HG03108 (cell line): ENCODE data around the gene IL23R.
A peak's percentile ranks its signal among the peaks of the same experiment; 100 is the strongest.
"Not testable (repeated sequence)": the region's sequence is repeated elsewhere in the genome, so short reads cannot be mapped to it uniquely, and the experiment has no call there.

ENCODE experiments used
- ATAC-seq: cut with Tn5 transposase; IDR thresholded peaks from one replicate; pipeline ENCODE4 v1.9.1; 2021; ENCODE audit warnings: moderate library complexity; ENCODE audit not compliant: unreplicated experiment

IL23R gene

DNA sequence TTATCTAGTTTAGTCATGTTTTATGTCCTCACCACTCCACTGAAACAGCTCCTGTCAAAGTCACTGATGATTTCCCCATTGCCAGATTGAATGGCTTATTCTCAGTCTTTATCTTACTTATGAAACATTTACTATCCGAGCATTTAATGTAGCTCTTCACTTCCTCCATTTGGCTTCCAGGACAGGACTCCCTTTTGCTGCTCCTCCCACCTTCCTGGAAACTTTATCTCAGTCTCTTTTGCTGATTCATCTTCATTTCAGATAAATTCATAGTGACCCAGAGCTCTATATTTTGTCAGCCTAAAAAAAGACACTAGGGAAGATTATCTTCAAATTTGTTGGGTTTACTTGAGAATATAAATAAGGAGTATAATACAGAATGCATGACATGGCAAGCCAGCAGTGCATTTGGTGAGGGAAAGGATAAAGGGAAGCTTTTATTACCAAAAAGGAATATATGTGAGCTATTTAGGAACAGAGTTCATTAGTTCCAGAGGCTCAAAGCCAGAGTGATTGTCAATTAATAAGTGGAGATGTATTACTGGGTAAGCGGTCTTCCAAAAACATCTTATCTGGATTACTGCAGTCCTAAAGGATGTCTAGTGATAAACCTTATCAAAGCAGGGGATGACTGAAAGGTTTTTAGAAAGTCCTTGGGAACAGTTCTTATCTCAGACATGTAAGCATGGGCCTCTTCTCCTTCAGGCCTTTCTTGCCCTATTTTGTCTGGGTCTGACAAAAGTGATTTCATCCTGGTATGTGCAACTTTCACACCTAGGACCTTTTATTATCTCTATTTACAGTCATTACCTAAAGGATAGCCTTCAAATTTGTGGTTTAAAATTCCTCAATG, 25.6 kb downstream of the IL23R start:
- ATAC-seq: no peak

- ATAC-seq: no peak
Measured at GRCh38 chr1:67192902-67193301, 26.6 kb downstream of the IL23R start.

DNA sequence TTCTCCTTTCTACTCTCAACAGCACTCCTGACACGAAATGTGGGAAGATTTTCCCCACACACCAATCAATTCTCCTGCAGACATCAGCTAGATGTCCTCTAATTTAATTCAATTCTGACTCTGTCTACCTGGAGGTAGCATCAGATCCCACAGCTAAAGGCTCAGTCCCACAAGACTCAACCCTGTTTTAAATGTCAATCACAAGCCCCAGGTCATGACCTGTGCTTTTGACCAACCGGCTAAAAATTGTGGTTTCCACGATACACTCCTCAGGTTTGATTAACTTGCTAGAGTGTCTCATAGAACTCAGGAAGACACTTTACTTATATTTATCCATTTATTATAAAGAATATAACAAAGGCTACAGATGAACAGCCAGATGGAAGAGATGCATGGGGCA, 27.4 kb downstream of the IL23R start:
- no peak for ATAC-seq

- peak; percentile 67 for ATAC-seq
Measured at GRCh38 chr1:67194209-67194863, 28.1 kb downstream of the IL23R start.

DNA sequence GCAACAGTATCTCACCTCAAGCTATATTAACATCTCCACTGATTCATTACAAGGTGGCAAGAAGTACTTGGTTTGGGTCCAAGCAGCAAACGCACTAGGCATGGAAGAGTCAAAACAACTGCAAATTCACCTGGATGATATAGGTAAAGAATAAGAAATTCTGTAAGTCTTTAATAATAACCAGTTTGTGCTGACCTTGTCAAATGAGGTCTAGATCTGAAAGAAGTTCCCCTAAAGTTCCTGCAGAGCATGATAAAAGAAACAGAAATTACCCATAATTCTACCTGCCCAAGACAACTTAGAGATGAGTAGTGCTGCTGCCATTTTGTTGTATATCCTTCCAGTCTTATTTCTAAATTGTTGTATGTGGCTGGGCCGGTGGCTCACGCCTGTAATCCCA, 34.5 kb downstream of the IL23R start:
- ATAC-seq: no peak

- ATAC-seq: no peak
Measured at GRCh38 chr1:67201891-67202290, 35.6 kb downstream of the IL23R start.

GRCh38 chr1:67204298-67204980, 38.2 kb downstream of the IL23R start:
- no peak for ATAC-seq

DNA sequence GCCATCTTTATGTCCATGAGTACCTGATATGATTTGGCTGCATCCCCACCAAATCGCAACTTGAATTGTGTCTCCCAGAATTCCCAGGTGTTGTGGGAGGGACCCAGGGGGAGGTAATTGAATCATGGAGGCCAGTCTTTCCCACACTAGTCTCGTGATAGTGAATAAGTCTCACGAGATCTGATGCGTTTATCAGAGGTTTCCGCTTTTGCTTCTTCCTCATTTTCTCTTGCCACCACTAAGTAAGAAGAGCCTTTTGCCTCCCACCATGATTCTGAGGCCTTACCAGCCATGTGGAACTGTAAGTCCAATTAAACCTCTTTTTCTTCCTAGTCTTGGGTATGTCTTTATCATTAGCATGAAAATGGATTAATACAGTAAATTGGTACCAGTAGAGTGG, 41.1 kb downstream of the IL23R start:
- ATAC-seq: not testable (repeated sequence)

GRCh38 chr1:67208217-67208616, 42.0 kb downstream of the IL23R start:
- no peak for ATAC-seq

DNA sequence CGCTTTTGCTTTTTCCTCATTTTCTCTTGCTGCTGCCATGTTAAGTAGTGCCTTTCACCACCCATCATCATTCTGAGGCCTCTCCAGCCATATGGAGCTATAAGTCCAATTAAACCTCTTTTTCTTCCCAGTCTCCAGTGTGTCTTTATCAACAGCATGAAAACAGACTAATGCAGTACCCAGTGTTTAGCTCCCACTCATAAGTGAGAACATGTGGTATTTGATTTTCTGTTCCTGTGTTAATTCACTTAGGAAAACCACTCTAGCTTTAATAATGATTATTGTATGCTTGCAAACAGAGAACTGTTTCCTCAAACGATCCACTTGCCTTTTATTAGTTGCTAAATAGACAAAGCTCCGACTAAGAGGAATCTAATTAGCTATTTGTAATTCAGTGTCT, 43.3 kb downstream of the IL23R start:
- ATAC-seq: no peak

- no peak for ATAC-seq
Measured at GRCh38 chr1:67211589-67212563, 45.6 kb downstream of the IL23R start.

- no peak for ATAC-seq
Measured at GRCh38 chr1:67213164-67213563, 46.9 kb downstream of the IL23R start.

DNA sequence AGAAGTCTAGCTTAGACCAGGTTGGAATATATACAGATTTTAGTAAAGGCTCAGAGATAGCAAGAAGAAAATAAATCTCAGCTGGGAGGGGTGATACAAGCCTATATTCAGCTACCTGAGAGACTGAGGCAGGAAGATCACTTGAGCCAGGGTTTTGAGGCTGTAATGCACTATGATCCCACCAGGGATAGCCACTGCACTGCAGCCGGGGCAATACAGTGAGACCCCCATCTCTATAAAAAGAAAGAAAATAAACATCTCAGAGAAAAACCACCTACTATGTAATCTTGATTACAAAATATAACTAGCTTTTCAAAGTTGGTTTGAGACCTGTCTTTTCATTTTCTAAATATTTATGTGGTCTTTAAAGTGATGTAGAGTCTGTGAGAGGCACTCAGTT, 47.7 kb downstream of the IL23R start:
- no peak for ATAC-seq

DNA sequence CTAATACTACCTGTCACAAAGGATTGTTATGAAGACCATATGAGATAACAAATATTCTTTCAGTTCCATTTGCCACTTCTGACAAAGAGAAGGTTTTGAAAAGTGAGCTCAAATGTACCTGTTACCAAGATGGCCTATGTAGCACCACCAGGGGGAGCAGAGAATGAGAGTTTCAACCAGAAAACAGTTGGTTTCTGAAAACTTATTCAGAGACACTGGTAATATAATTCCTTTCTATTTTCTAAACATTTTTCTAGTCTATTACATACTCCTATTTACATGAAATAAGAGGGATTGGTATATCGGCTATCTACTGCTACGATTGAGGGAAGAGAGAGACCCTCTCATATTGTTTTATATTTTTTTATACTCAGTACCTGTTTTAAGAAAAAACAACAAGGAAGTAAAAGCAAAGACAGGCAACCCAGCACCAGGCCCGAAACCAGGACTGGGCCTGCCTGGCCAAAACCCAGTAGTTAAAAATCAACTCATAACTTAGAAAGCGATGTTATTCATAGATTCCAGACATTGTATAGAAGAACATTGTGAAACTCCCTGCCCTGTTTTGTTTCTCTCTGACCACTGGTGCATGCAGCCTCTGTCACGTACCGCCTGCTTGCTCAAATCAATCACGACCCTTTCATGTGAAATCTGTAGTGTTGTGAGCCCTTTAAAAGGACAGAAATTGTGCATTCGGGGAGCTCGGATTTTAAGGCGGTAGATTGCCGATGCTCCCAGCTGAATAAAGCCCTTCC, 48.3 kb downstream of the IL23R start:
- peak; percentile 68 for ATAC-seq

DNA sequence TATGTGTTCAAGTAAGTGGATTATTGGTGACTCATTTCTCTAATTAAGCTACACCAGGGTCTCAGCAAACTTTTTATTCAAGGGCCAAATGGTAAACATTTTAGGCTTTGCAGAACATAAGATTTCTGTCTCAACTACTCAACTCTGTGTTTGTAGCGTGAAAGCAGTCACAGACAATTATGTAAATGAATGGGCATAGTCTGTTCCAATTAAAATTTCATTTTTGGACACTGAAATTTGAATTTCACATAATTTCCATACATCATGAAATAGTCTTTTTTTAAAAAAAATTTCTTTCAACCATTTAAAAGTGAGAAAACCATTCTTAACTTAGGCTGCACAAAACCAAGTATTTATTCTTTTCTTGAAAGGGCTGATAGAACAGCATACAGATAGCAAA, 50.1 kb downstream of the IL23R start:
- no peak for ATAC-seq

- ATAC-seq: no peak
Measured at GRCh38 chr1:67217417-67217816, 51.2 kb downstream of the IL23R start.

DNA sequence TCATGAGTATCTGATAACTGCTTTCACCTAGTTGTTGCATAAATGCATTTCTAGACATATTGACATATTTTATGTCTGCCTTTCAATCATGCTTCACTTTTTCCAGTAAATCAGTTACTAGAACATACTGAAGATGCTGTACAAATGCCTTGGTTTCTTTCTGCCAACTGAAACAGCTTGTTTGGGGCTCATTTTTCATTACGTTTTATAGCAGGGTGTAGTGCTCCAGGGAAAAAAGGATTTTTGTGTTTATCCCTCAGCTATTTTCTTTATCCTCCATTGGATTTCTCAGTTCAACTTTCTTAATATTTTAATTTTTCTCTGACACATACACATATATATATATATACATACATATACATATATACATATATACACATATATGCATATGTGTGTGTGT, 51.7 kb downstream of the IL23R start:
- no peak for ATAC-seq

DNA sequence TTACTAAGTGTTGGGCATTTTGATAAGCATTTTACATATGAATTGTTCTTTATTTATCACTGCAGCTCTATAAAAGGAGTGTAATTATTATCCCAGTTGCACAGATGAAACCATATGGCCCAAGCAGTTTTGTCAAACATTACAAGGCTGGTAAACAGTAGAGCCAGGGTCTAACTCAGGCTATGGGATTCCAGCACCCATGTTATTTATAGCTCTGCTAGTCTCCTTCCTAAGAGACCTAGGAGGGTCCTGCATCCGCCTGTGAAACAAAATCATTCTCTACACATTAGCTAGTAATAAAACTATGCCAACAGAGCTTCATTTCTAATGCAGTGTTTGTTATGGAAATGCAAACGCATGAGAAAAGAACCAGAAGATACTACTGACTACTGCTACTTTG, 58.6 kb downstream of the IL23R start:
- no peak for ATAC-seq

- no peak for ATAC-seq
Measured at GRCh38 chr1:67226688-67227087, 60.4 kb downstream of the IL23R start.

DNA sequence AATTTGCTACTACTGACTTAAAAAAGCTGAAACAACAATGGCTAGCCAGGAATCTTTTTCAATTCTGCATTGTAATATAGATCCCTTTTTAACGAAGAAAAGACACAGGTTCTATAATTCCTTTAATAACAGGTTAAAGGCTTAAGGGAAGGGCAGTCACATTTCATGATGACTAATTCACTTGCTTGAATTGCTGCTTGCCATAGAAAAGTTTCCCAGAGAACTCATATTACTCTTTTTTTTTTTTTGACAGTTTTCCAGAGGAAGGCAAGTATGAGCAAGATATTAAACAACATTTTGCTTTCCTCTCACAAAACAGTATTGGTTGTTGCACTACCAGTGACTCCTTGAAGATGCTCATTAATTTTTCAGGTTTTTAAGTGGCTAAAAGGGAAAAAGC, 60.9 kb downstream of the IL23R start:
- ATAC-seq: no peak
